AG09319 (cell line): ENCODE measurements around the gene INSIG1.

Experiments
- DNase-seq: peaks from one replicate; pipeline ENCODE4 v3.0.0-alpha.2; 2010; ENCODE audit warnings: low read depth; ENCODE audit errors: extremely low read depth
- TF ChIP-seq, protein P1 (sequence below): IDR thresholded peaks from 2 replicates; pipeline ENCODE4 v1.5.1; 2011; ENCODE audit warnings: low read depth, mild to moderate bottlenecking, inconsistent platforms, low read length, moderate library complexity

Gene INSIG1

DNA sequence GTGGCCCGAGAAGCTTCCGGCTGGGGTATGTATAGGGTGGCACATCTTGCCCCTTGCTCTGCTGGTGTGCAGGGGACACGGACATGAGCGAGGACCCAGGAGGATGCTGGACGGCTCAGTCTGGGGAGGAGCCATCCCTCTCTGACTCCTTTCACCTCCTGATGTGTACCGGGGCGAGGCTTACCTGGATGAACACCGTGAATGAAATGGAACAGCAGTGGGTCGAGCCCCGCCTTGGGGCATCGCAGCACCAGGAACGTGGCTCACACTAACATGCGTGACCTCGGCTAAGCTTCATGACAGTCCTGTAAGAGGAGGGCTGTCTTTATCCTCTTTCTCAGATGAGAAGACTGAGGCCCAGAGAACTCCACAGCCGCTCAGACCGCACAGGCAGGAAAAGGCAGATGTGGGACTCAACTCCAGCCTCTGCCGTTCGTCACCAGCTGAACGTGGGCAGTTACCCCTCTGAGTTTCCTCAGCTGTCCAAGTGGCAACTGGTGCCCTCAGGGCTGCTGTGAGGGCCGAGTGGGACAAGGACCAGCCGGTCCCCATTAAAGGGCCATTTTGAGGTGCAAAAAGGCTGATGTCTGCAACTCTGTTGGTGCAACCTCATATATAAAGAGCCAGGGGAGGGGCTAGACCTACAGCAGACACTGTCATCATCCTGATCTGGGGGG is 54.5 kb downstream of the INSIG1 start:
- TF ChIP-seq, protein P1, sequence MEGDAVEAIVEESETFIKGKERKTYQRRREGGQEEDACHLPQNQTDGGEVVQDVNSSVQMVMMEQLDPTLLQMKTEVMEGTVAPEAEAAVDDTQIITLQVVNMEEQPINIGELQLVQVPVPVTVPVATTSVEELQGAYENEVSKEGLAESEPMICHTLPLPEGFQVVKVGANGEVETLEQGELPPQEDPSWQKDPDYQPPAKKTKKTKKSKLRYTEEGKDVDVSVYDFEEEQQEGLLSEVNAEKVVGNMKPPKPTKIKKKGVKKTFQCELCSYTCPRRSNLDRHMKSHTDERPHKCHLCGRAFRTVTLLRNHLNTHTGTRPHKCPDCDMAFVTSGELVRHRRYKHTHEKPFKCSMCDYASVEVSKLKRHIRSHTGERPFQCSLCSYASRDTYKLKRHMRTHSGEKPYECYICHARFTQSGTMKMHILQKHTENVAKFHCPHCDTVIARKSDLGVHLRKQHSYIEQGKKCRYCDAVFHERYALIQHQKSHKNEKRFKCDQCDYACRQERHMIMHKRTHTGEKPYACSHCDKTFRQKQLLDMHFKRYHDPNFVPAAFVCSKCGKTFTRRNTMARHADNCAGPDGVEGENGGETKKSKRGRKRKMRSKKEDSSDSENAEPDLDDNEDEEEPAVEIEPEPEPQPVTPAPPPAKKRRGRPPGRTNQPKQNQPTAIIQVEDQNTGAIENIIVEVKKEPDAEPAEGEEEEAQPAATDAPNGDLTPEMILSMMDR = no peak
- no peak for DNase-seq

DNA sequence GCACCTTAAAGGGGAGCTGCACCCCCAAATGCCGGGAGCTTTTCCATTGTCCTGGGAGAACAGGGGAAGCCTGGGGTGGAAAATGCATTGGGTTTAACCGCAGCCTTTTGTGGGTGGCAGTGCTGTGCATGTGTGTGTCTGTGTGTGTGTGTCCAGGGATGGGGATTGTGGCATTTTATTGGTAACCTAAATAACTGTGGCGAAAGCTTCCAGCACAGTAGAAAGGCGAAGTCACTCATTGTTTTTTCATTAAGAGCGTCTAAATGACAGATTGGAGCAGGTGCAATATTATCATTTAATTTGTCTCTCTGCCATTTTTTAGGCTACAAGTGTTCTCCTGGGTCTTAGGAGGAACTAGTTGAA is 55.1 kb downstream of the INSIG1 start:
- no peak for DNase-seq
- TF ChIP-seq, protein P1 = no peak

DNA sequence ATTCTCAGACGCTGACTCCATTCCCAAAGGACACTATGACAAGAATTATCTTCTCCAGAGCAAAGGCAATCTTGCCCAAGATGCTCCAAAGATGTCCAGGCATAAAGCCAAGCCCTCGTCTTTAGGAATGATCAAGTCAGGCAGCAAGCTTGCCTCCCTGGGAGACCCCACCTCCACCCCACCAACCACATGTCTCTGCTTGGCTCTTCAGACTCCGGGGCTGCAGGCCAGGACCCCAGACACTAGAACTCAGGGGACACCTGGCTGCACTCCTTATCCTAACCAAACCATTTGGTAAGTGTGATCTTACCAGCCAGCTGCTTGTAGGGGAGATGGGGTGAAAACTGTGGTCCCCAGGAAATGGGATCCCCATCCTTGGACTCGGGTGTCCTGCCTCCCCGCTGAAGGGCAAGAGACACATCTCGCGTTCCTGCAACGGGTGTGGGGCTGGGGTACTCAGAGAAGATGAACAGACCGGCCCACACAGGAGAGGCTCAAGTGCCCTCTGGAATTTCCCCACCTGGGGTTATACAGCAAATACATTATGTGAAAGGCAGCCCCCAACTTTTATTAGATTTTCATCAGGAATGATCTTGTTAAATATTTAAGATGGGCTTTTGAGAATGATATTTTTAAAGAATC is 55.7 kb downstream of the INSIG1 start:
- no peak for DNase-seq
- TF ChIP-seq, protein P1 = no peak

DNA sequence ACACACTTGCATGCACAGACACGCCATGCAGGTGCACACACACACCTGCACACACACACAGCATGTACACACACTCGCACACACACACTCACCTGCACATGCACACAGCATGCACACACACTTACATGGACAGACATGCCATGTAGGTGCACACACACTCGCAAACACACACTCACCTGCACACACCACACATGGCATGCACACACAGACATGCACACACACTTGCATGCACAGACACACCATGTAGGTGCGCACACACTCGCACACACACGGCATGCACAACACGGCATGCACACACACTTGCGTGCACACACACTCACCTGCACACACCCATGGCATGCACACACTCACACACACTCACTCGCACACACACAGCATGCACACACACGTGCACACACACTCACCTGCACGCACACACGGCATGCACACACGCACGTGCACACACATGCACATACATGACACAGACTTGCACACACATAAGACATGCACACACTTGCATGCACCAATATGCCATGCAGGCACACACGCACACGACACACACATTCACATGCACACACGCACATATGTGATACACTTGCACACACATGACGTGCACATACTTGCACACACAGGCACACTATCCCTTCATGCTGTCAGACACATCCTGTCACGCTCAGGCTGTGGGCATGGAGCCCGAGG is 56.8 kb downstream of the INSIG1 start:
- no peak for DNase-seq

DNA sequence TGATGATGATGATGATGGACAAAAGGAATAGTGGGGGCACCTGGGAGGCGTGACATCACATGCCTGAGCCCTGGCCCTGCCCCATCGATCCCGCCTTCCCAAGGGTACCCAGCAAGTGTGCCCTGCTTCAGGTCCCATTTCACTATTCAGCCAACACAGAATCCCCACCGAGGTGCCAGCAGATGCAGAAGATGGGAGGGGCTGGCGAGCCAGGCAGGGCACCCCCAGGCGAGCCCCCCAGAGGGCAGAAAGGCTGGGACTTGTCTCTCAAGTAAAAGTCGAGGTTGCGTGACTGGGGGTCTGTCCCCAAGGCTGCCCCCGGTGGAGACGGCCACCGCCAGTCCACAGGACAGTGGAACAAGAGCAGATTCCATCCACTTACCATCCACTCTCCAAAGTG is 57.5 kb downstream of the INSIG1 start:
- no peak for DNase-seq
- TF ChIP-seq, protein P1 = no peak

More for the DNA sequence above, 56.8 kb downstream of the INSIG1 start:
- TF ChIP-seq, protein P1 = no peak

DNA sequence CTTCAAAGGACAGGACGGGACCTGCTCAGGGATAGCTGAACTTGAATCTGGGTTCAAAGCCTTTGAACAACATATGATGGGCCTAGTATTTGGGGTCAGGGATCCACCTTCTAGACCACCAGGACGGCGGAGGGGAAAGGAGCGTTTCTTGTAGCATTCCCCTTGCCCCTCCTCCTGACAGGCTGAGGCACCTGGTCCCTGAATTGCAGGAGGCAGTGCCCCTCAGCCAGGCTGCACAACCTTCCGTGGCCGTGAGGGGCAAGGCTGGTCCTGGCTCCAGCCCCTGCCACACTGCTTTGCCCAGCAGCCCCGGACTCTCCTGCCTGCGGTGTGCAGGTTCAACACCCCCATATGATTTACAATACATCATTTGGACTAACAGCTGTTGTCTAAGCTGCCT is 58.1 kb downstream of the INSIG1 start:
- no peak for DNase-seq
- TF ChIP-seq, protein P1 = no peak

DNA sequence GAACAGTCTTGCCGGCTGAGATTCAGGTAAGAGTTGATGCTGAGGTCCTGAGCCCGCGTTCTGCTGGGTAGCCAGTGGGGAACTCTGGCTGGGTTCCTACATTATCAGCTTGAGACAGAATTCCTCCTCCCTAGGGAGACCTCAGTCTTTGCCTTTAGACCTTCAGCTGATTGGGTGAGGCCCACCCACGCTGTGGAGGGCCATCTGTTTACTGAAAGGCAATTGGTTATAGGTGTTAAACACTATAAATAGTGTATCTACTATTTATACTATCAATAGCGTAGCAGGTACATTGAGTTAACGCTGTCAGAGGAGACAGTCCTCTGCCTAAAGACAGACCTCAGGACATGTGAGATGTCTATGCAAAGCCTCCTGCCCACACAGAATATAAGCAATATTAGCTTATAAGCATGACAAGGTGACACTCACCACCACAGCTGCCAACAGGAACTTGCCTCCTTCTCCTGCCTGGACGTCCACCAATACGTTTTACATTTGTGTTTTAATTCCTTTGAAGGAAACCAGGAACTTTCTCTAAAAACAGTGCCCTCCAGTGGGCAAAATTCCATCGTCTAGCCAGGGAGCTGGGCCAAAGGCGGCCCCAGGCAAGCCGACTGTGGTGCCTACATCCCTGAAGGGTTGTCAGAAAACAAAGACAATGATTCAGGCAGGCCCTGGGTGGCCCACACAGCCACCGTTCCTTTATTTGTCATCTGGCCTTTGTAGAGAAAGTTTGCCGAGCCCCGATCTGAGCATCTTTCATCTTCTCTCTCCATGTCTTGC is 58.8 kb downstream of the INSIG1 start:
- TF ChIP-seq, protein P1 = peak; percentile 8
- no peak for DNase-seq
